Endothelial cell of umbilical vein (primary cell): Measurements from ENCODE around the gene PXK. TPM values are rescaled to one million over a fixed set of nuclear protein-coding genes. Genes with fewer than 3 reads are reported as not detected.

Experiments used
- BruUV-seq: library from RNA; stranded (reverse); fragments of 400-500 nt; replicated peaks from 2 replicates; lab custom pipeline; 2021; lab: Mats Ljungman, UMichigan
- CTCF ChIA-PET: fragments of 300-600, 350-600 bp; sonication (Branson Sonifier 250); formaldehyde crosslinking; loops from one replicate; lab custom pipeline; 2021; ENCODE audit warnings: antibody characterized with exemption, inconsistent platforms; lab: Charles Lee
- POLR2A ChIA-PET: fragments of 300-600, 350-600 bp; sonication (Branson Sonifier 250); formaldehyde crosslinking; loops from one replicate; lab custom pipeline; 2021; ENCODE audit warnings: antibody characterized with exemption, inconsistent platforms; lab: Charles Lee
- DNase-seq: peaks from one replicate; pipeline ENCODE4 v3.0.0-alpha.2; 2011; ENCODE audit warnings: low read depth, low spot score
- FAIRE-seq: peaks from 2 replicates; lab custom pipeline; 2011; peaks lifted over from hg19 to GRCh38; lab: Jason Lieb, UNC
- H2AFZ ChIP-seq: 2 replicates; pipeline ENCODE4 v1.6.0; 2012; ENCODE audit warnings: low read depth, low read length, control low read depth, inconsistent platforms
- H3K27ac ChIP-seq: 2 replicates; pipeline ENCODE4 v1.5.1; 2011; ENCODE audit warnings: low read depth, mild to moderate bottlenecking, control low read depth, low read length, moderate library complexity; ENCODE audit not compliant: insufficient read depth
- H3K27me3 ChIP-seq, 2 experiments: 2 replicates each; pipeline versions ENCODE4 v1.6.0 to v1.6.1; 2011; ENCODE audit warnings: low read length in 2 of 2, mixed read lengths in 1 of 2; ENCODE audit not compliant: control insufficient read depth in 2 of 2, insufficient read depth in 2 of 2
- H3K36me3 ChIP-seq, 2 experiments: 2 replicates in 1 of 2; 3 replicates in 1 of 2; pipeline ENCODE4 v1.5.1; 2011; ENCODE audit warnings: low read length in 2 of 2, mild to moderate bottlenecking in 1 of 2, moderate library complexity in 1 of 2; ENCODE audit not compliant: control insufficient read depth in 2 of 2, insufficient read depth in 2 of 2; ENCODE audit errors: extremely low read depth in 1 of 2
- H3K4me1 ChIP-seq: 3 replicates; pipeline ENCODE4 v1.5.1; 2011; ENCODE audit warnings: mild to moderate bottlenecking, low read length; ENCODE audit not compliant: control insufficient read depth, insufficient read depth; ENCODE audit errors: extremely low read depth
- H3K4me2 ChIP-seq: 2 replicates; pipeline ENCODE4 v1.6.1; 2011; ENCODE audit warnings: low read length, control low read depth, mixed read lengths; ENCODE audit not compliant: insufficient read depth
- H3K4me3 ChIP-seq, 3 experiments: fragments of 200-600 bp in 1 of 3; sonication (generic), shearing (Covaris generic) in 1 of 3; replicated peaks in 1 of 3; 2 replicates each; pipeline ENCODE4 v1.5.1; 2011 to 2016; ENCODE audit warnings: control low read depth in 3 of 3, low read length in 3 of 3, mild to moderate bottlenecking in 2 of 3, inconsistent platforms in 1 of 3, low read depth in 1 of 3, moderate library complexity in 1 of 3; ENCODE audit not compliant: insufficient read depth in 1 of 3
- H3K79me2 ChIP-seq: 2 replicates; pipeline ENCODE4 v1.6.0; 2012; ENCODE audit warnings: low read length, inconsistent platforms; ENCODE audit not compliant: control insufficient read depth, insufficient read depth
- H3K9ac ChIP-seq: replicated peaks from 2 replicates; pipeline ENCODE3; 2011; ENCODE audit warnings: low read length, control low read depth; ENCODE audit not compliant: insufficient read depth; ENCODE audit errors: extremely low read depth
- H3K9me1 ChIP-seq: replicated peaks from 3 replicates; pipeline ENCODE4 v1.6.0; 2011; ENCODE audit warnings: mild to moderate bottlenecking, low read length; ENCODE audit not compliant: control insufficient read depth, insufficient read depth; ENCODE audit errors: extremely low read depth
- H3K9me3 ChIP-seq: replicated peaks from 2 replicates; pipeline ENCODE4 v1.5.1; 2012; ENCODE audit warnings: low read length, inconsistent platforms; ENCODE audit not compliant: control insufficient read depth, insufficient read depth
- H4K20me1 ChIP-seq: replicated peaks from 2 replicates; pipeline ENCODE3; 2011; ENCODE audit warnings: mild to moderate bottlenecking, low read length; ENCODE audit not compliant: control insufficient read depth, insufficient read depth; ENCODE audit errors: extremely low read depth
- EZH2 ChIP-seq: IDR thresholded peaks from 2 replicates; pipeline ENCODE4 v1.6.1; 2012; ENCODE audit warnings: borderline replicate concordance, low read depth, mild to moderate bottlenecking, moderate library complexity, low read length, inconsistent platforms; ENCODE audit not compliant: severe bottlenecking
- FOS ChIP-seq: IDR thresholded peaks from 2 replicates; pipeline ENCODE4 v1.6.1; 2011; ENCODE audit warnings: mild to moderate bottlenecking, low read length, moderate library complexity, borderline replicate concordance; ENCODE audit not compliant: insufficient read depth
- GATA2 ChIP-seq: IDR thresholded peaks from 2 replicates; pipeline ENCODE4 v1.7.0; 2011; ENCODE audit warnings: low read depth, mild to moderate bottlenecking, moderate library complexity, mixed read lengths, low read length; ENCODE audit not compliant: insufficient read length, insufficient read depth
- JUN ChIP-seq: IDR thresholded peaks from 2 replicates; pipeline ENCODE4 v1.6.1; 2011; ENCODE audit warnings: borderline replicate concordance, low read depth; ENCODE audit not compliant: insufficient read length, insufficient read depth
- MYC ChIP-seq: IDR thresholded peaks from one replicate; pipeline ENCODE4 v1.6.1; 2011; ENCODE audit warnings: mild to moderate bottlenecking, low read depth, low read length
- POLR2A ChIP-seq: IDR thresholded peaks from 2 replicates; pipeline ENCODE4 v1.6.1; 2012; ENCODE audit warnings: low read depth, mild to moderate bottlenecking, control low read depth, low read length
- POLR2AphosphoS5 ChIP-seq: IDR thresholded peaks from 2 replicates; pipeline ENCODE4 v1.6.1; 2012; ENCODE audit warnings: low read depth, mild to moderate bottlenecking, control low read depth, low read length, moderate library complexity; ENCODE audit not compliant: insufficient read depth
- dilution Hi-C: fragments of 300-500 bp; cut with MboI; formaldehyde crosslinking; loops from one replicate; pipeline ENCODE4 v1.15.0; 2019; ENCODE audit warnings: low sequenced_read_pairs; ENCODE audit not compliant: extremely low pct_ligation_motif_present
- intact Hi-C: fragments of 100-400 bp; cut with micrococcal nuclease; formaldehyde crosslinking; loops from one replicate; pipeline ENCODE4 v1.10.0; 2022
- polyA plus RNA-seq, 4 experiments: library from polyadenylated mRNA; depleted of rRNA in 3 of 4; stranded (reverse) in 3 of 4; unstranded in 1 of 4; fragments of >200 nt; gene quantifications; 2 replicates each; pipeline versions ENCODE4 v1.2.1 to v1.2.3, GENCODE V29; 2011 to 2012; ENCODE audit warnings: missing spikeins in 1 of 4
- total RNA-seq: library from RNA; stranded (reverse); gene quantifications from 2 replicates; pipeline ENCODE4 v1.2.3, GENCODE V29; 2021
- TF ChIP-seq, protein P1 (sequence below), 2 donors: IDR thresholded peaks; 1 replicate in 1 of 2; 2 replicates in 1 of 2; pipeline ENCODE4 v1.5.1; 2011; ENCODE audit warnings: low read length in 2 of 2, mild to moderate bottlenecking in 2 of 2, moderate library complexity in 2 of 2, control low read depth in 1 of 2, inconsistent platforms in 1 of 2, low read depth in 1 of 2; ENCODE audit not compliant: insufficient read depth in 1 of 2; ENCODE audit errors: extremely low read depth in 1 of 2
- TF ChIP-seq, protein P2 (sequence below): IDR thresholded peaks from 2 replicates; pipeline ENCODE4 v1.6.1; 2011; ENCODE audit not compliant: insufficient read depth, insufficient read length

PXK gene
- total and polyA plus RNA-seq, 2 donors (not counting 3 experiments of a cell fraction or from before 2014, with no cell fraction given) = 11.3 to 14.6 TPM

DNA sequence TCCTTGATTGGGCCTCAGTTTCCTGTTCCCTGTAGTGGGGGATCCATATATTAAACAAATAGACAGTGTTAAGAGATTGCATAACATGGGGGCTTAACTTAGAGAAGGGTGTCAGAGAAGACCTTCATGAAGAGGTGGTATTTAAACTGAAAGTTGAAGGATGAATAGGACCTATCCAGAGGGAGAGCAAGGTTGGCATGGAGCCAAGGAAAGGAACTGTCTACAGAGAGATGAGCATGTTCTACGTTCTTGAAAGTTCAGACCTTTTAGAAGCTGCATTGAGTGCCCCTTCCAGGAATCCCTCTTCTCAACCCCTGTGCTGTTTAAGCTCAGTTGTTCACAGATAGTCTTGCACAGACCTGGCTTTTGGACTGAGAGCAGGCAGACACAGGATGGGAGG, 24.0 kb upstream of the PXK start:
- no TSS peak for BruUV-seq
- Histone ChIP-seq H3K9me3 (no peaks in the 10 kb centered on the region), H3K36me3 (peaks cover 11 to 19% of the 10 kb centered on the region in 2 experiments), H3K27me3 (no peaks in the 10 kb centered on the region), H3K4me1 (peaks cover 19% of the 10 kb centered on the region), H2AFZ (no peak overlapping the region), H3K4me2 (no peak overlapping the region), H3K9ac (no peak overlapping the region), H3K4me3 (no peak overlapping the region), H3K9me1 (no peaks in the 10 kb centered on the region), H4K20me1 (peaks cover 9% of the 10 kb centered on the region), H3K79me2 (peaks cover 44% of the 10 kb centered on the region), H3K27ac (no peak overlapping the region)
- FAIRE-seq (peak; percentile 43), DNase-seq (no peak)
- ChIA-PET CTCF (interaction anchor here (1.3 to 3.4 kb wide), 3 partner anchors 9 to 225 kb away, joined by 3 to 37 read pairs (median 34); no protein-coding TSS in a partner anchor), POLR2A (no interaction called here)
- intact Hi-C loops = no loop called here
- TF ChIP-seq GATA2 (no peak), EZH2 (no peak), POLR2A (no peak)
- TF ChIP-seq, protein P1, sequence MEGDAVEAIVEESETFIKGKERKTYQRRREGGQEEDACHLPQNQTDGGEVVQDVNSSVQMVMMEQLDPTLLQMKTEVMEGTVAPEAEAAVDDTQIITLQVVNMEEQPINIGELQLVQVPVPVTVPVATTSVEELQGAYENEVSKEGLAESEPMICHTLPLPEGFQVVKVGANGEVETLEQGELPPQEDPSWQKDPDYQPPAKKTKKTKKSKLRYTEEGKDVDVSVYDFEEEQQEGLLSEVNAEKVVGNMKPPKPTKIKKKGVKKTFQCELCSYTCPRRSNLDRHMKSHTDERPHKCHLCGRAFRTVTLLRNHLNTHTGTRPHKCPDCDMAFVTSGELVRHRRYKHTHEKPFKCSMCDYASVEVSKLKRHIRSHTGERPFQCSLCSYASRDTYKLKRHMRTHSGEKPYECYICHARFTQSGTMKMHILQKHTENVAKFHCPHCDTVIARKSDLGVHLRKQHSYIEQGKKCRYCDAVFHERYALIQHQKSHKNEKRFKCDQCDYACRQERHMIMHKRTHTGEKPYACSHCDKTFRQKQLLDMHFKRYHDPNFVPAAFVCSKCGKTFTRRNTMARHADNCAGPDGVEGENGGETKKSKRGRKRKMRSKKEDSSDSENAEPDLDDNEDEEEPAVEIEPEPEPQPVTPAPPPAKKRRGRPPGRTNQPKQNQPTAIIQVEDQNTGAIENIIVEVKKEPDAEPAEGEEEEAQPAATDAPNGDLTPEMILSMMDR (IDR thresholded peaks at IDR 0.05; ENCODE audit: extremely low read depth in 1 of 2, insufficient read depth in 1 of 2, low read depth in 1 of 2, low read length in 2 of 2) = no peak
- TF ChIP-seq, protein P2, sequence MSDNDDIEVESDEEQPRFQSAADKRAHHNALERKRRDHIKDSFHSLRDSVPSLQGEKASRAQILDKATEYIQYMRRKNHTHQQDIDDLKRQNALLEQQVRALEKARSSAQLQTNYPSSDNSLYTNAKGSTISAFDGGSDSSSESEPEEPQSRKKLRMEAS = no peak
- dilution Hi-C loops = loop anchor here (10.0 kb wide), 1 partner anchor 114 kb away; no protein-coding TSS in a partner anchor

DNA sequence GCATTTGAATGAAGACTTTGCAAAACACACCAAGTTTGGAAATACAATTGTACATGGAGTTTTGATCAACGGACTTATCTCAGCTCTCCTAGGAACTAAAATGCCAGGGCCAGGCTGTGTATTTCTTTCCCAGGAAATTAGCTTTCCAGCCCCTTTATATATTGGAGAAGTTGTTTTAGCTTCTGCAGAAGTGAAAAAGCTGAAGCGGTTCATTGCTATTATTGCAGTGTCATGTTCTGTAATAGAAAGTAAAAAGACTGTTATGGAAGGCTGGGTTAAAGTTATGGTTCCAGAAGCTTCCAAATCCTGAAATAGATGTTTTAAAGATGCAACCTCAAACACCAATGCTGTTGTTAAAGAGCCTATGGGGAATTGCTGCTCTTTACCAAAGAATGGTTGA, 14.9 kb upstream of the PXK start:
- no peak overlapping the region for H3K4me2 ChIP-seq
- no peak for FAIRE-seq
- intact Hi-C loops = no loop called here
- TSS peak; percentile 3 for BruUV-seq
- H3K9ac ChIP-seq = no peak overlapping the region
- ChIA-PET CTCF (interaction anchor here (5.9 to 7.2 kb wide), 2 partner anchors 10 to 98 kb away, joined by 34 to 44 read pairs; partner anchors contain the start of genes HTD2 and RPP14), POLR2A (no interaction called here)
- no peak overlapping the region for H3K27ac ChIP-seq
- peaks cover 24 to 25% of the 10 kb centered on the region in 2 experiments for H3K36me3 ChIP-seq
- no peaks in the 10 kb centered on the region for H3K27me3 ChIP-seq
- H3K4me1 ChIP-seq = no peaks in the 10 kb centered on the region
- DNase-seq = no peak
- no peak for TF ChIP-seq EZH2
- TF ChIP-seq, protein P2 = no peak
- TF ChIP-seq POLR2AphosphoS5 = no peak
- TF ChIP-seq JUN = no peak
- TF ChIP-seq, protein P1 (IDR thresholded peaks at IDR 0.05; ENCODE audit: extremely low read depth in 1 of 2, insufficient read depth in 1 of 2, low read depth in 1 of 2, low read length in 2 of 2) = no peak
- TF ChIP-seq MYC = no peak
- no peak for TF ChIP-seq POLR2A
- TF ChIP-seq GATA2 = no peak
- TF ChIP-seq FOS = no peak
- no peaks in the 10 kb centered on the region for H4K20me1 ChIP-seq
- H3K9me3 ChIP-seq = no peaks in the 10 kb centered on the region
- H2AFZ ChIP-seq = no peak overlapping the region
- H3K4me3 ChIP-seq = no peak overlapping the region
- H3K79me2 ChIP-seq = no peaks in the 10 kb centered on the region
- H3K9me1 ChIP-seq = no peaks in the 10 kb centered on the region
- dilution Hi-C loops = no loop called here
